Hypothalamus (tissue), 51 donors: ENCODE measurements around the gene DLG2.
"Not testable (repeated sequence)": the region's sequence is repeated elsewhere in the genome, so short reads cannot be mapped to it uniquely, and the experiment has no call there.

Experiments
- DNase-seq, 51 donors: peaks; one replicate each; lab custom pipeline; 2025; lab: John Stamatoyannopoulos, UW

Gene DLG2

DNA sequence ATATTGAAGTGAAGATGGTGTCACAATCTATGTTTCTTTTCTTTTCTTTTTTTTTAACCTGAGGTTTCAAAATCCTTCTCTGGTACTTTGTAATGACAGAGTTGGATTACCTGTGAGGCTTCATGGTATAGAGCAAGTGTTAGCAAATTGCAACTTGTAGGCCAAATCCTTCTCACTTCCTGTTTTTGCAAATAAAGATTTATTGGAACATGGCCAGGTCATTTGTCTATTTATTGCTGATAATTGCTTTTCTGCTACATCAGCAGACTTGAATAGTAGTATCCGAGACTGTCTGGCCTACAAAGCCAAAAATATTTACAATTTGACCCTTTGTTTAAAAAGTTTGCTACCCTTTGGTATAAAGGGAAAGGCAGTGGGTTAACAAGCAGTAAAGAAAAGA, 1281.5 kb downstream of the DLG2 start:
- DNase-seq: no peak

DNA sequence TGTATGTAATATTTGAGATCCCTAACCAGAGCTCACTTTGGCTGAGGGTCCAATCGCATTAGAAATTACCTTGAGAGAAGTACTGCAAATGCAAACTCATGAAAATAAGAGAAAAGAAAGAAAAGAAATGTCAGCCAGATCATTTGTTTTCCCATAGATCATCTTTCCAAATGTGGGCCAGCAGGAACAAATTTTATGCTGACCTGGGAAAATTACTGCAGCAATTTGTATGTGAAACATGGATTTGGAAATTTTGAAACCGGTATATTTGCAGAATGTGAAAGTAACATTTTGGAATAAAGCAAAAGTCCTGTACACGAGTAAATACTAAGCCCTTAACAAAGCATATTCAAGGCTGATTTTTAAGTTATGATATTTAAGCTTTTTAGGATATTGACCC, 1282.1 kb downstream of the DLG2 start:
- DNase-seq: no peak

DNA sequence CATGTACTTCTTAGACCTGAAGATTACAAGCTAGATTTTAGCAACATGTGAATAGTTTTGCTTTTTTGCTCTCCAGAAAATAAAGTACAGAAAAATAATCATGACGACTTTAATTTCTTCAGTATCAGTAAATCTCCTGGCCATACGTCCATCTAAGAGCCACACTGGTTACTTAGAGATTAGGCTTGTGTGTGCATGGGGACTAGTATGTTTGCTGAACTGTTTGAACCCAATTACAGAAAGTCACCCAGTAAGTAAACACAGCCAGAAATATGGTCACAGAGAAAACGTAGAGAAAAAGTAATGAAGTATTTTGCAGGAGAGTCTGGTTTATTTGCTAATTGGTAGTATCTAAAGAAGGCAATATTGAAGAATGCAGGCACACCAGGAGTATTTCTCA, 1287.3 kb downstream of the DLG2 start:
- DNase-seq: no peak

DNA sequence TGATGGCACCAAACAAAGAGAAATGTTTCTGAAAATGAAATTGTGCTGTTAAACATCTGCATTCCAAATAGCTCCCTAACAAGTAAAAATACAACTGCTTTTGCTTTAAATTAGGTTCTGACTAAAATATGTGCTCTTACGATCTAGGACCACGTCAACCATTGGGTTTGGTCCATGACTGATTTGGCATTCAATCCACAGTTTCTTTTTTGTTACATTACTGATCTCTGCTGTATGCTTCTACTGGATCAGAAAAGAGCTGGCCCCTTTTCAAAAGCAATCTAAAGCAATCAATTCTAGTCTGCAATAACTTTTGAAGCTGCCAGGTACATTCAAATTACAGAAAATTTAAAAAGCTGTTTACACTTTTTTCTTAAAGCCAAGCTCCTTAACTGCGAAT, 1293.9 kb downstream of the DLG2 start:
- no peak for DNase-seq

DNA sequence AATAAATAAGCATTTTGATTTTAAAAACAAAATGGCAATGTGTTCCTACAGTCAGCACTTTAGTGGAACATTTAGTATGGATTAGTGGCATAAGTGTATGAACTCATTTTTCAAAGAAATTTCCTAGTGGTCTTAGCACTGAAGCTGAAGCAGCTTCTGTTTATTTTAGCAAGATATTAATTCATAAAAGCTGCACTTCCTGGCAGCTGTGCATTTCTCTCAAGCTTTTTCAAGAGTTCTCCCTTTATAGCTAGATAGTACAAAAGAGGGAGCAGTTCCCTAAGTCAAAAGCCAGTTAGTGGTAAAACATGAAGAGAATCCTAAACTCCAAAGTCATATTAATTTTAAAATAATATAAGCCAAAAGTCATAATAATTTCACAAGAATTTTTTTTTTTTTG, 1304.9 kb downstream of the DLG2 start:
- DNase-seq: no peak

DNA sequence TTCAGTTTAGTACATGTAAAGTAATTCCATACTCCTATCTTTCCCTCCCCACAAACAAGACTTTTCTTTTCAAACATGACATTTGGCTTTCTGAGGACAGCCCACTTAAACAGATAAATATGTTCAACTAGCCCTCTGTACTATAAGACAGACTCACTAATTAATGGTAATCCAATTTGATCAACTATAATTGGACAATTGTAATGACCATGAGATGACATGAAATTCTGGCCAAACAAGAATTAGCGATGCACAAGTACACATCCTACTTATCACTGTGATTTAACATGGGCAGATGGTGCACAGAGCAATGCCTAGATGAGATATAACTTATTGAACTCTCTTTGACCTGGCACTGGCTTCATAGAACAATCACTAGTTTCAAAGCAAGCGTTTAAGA, 1307.3 kb downstream of the DLG2 start:
- no peak for DNase-seq

DNA sequence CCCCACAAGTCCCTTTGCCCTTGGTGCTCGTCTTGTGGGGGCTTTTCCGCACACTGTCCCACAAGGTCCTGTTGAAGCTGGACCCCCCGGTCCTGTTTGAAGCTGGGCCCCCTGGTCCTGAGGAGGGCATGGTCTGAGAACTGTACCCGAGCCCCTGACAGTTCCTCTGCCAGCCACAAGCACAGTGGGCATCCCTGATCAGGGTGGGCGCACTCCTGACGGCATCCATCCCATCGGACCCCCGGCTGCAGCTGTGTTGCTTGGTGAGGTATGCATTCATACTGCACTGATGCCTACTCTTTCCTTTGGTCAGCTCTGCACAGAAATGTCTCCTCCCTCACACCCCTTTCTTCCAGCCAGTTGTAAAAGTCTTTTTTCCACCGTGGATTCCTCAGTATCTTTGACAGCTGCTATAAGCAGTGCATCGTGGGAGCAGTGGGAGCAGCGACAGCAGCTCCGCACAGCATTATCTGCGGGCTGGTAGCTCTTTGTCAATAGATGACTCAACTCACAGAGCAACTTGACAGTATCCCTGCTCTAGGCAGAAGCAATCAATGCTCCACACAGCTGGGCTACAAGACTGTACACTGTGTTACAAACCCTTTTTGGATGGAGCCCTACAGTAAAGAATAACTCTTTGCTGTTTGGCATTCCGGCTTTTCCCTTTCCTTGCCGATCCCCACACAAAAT, 1310.1 kb downstream of the DLG2 start:
- DNase-seq: peak in 46 of 51 donors; percentile 3 to 87 (median 42)

DNA sequence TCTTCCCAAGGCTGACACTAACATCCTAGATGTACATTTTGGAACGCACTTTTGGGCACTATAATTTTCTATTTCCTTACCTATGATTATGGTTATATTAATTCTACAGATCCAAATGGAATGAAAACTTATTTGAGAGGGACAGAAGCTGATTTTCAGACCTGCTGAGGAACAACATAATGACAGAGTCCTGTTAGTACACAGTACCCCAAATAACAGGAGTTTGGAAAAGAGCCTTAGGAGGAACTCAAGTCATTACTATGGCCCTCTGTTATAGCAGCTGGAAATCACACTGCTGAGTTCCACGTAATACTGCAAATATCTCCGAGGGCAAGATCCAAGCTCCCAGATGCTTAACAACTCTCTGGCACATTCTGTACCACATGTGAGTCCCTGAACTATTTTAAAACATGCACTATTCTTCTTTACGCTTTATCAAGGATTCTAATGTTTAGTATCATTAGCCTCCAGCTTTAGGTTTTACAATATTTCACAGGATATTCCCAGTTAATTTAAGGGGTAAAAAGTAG, 1313.2 kb downstream of the DLG2 start:
- DNase-seq: peak in 1 of 51 donors; percentile 49

DNA sequence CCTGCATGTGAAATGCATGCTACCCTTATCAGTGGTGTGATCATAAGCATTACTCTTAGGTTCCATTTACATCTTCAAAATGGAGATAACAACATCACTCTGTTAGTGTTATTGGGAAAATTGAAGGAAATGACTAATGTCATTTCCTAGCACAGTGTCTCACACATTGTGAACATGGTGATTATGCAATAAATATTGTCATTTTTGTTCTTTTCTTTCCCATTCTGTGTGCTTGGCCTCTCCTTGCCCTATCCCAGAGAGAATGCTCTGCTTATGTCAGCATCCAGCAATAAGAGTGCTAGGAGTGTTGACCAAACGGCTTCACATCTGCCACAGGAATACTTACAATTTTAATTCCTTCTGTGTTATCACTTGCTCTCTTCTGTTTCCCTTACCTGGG, 1316.9 kb downstream of the DLG2 start:
- no peak for DNase-seq

DNA sequence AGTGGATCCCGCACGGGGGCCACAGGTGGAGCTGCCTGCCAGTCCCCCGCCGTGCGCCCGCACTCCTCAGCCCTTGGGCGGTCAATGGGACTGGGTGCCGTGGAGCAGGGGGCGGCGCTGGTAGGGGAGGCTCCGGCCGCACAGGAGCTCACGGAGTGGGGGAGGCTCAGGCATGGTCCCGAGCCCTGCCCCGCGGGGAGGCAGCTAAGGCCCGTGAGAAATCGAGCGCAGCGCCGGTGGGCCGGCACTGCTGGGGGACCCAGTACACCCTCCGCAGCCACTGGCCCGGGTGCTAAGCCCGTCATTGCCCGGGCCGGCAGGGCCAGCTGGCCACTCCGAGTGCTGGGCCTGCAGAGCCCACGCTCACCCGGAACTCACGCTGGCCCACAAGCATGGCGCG, 1318.7 kb downstream of the DLG2 start:
- DNase-seq: not testable (repeated sequence)

DNA sequence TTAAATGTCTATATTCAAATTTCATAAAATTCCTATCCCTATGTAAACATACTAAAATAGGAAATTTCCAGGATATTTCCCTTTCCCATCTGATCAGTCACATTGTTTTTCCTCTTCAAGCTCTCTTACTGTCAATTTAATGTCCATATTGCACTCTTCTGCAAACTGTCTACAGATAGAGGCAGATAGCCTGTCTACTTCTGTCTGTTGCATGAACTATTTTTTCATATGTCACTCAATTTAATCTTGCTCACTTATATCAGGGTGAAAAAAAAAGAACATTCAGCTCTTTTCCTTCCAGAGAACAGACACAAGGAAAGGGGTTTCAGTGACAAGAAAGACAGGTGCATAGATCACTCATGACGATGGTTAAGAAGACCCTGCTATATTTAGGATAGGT, 1327.1 kb downstream of the DLG2 start:
- DNase-seq: no peak

DNA sequence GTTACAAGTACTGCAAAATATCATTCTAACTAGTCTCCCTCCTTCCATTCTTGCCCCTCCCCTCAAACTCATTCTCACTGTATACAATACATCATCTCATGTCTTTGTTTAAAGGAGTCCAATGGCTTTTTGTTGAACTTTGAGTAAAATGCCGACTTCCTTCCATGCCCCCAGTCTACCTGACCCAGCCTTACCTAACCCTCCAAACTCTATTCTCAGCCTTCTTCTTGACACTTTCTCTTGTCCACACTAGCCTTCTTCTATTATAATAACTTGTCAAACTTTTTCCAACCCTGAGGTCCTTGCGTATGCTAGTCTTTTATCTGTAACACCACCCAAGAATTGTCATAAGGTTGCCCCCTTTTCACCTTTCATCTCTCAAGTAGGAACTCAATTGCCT, 1329.6 kb downstream of the DLG2 start:
- no peak for DNase-seq

DNA sequence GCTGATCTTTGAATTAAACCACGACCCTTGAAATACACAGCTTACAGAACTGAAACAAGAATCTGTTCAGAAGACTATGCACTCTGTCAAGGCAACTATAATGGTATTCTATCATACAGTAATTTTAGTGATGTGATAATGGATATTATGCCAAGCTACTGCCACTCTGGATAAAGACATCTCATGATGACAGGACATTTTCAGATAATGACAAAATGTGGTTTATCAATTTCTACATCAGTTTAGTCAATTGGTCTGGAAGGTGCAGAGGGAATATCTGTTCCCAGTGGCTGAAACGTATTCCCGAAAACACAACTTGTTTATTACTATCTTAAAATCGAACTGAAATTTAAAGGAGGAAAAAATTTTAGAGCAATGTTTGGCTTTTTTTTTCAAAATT, 1331.3 kb downstream of the DLG2 start:
- no peak for DNase-seq

DNA sequence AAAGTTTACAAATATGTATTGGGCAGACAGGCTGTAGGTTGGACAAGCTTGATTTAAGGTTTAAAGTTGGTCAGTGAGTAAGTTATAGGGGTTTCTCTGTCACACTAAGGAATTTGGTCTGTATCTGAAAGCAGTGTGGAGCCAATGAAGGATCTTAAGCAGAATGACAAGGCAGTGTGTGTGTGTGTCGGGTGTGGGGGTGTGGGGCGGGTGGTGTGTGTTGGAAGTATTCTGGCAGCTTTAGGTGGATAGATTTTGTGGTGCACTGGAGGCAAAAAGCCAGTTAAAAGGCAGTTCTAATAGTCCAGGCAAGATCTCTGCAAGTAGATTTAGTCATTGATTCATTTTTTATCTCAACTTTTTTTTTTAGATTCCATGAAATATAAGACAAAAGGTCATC, 1334.2 kb downstream of the DLG2 start:
- DNase-seq: no peak

DNA sequence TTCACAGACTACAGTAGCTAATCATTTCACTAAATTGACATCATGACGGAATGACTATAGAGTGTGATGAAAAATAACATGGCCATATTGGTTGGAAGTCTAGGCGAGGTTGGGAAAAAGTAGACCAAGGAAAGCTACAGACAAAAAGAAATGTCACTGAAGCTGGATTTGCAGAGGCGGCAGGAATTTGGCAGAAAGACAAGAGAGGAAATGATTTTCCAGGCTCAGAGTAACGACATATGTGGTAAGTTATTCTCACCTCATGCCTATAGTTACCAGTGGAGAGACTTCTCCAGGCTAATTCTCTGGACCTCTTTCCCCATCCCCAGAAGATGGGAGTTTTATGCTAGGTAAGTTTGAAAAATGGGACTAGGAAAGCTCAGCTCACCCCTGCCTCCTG, 1335.1 kb downstream of the DLG2 start:
- no peak for DNase-seq

DNA sequence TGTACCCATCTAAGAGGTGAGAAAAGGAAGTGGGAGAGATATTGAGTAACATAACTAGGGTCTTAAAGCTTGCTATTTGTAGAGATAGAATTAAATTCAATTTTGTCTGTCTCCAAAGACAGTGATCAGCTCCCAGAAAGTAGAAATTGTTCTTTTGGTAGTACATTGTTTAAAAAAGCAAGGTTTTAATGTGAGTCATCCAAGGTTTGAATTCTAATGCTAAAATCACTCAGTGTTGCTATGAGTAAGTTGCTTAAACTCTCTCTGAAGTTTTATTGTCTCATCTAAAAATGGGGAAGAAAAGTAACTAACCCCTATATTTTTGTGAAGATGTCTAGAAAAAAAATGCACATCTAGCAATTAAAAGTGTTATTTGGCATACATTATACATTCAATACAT, 1336.5 kb downstream of the DLG2 start:
- DNase-seq: no peak

DNA sequence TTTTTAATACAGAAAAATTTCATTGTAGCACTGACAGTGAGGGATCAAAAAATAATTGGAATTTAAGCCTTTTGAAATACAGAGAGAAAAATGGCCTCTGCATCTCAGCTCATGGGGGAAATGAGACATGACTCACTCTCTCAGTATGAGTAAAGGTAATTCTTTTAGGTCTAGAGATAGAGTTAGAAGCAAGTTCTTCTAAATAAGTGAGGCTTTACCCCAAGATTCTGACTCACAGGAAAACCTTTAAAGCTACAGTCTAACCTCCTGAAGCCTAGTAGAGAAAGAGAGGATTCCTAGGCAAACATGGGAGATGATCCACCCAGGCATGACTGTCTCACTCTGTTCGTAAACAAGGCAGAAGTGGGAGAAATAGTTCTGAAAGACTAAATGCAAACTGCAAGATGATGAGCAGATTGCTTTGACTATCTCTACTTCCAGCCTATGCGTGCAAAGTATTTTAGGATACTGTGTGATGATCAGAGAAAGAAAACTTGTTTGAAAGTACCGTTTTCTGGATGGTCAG, 1337.7 kb downstream of the DLG2 start:
- no peak for DNase-seq

DNA sequence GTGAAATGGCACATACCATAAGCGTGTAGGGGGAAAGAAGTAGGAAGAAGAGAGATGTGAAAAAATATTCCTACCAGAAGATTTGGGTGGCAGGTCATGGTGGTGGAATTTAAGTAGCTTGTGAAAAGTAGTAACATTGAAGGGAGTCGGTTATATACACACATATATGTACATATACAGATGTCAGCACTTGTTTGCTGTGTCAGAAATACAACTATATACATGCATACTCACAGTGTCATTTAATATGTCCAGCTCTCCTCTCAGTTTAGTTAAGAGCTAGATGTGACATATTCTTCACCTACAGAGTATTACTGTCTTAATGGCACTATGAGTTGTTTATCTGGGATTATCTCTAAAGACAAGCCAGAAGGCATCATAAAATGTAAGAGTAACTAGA, 1353.6 kb downstream of the DLG2 start:
- no peak for DNase-seq

DNA sequence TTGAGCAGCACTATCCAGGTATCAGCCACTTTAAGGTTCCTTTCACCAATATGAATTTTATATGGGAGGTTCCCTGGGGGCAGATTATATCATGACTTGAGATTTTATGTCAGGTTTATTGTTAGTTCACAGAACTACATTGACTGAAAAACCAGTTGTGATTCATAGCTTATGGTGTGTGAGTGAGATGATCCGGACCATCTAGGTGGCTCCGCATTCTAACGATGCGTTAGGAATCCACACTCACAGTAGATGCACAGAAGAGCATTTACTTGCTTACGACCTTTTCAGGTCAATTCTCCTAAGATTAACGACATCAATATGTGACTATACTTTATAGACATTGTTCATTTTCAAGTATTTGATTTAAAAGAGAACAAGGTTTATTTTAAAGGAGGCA, 1356.7 kb downstream of the DLG2 start:
- no peak for DNase-seq

DNA sequence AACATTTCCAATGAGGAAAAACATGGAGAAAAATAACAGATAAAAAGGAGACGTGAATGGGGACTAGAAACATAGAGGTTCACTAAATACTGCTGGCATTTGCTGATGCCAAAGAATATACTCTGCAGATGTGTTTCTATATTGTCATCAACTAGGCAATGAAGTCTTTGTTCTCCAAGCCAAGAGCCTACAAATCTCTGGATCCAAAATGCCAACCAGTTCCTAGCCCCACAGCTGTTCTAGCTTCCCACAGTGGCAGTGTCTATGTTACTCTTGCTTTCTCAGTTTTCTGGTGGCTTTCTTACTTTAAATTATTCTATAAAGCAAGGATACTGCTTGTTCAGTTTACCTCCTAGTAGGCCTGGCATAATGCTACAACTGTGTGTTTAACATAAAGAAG, 1363.1 kb downstream of the DLG2 start:
- peak in 26 of 51 donors; percentile 1 to 79 (median 28) for DNase-seq

DNA sequence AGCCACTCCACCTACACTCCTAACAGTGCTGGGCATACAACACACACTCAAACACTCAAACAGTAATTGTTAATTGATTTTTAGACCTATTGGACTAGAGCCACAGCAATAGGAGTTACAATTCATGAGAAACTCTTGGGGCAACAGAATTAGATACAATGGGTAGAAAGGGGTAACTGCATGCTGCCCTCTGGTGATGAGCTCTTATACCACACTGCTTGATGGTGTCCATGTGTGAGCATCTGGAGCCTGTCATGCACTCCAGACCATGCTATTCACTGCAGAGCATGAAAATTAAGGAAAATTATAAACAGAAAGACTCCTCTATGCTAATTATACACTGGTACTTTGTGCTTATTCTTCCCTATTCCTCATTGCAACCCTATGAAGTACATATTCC, 1365.4 kb downstream of the DLG2 start:
- DNase-seq: peak in 2 of 51 donors; percentile 3 to 15

DNA sequence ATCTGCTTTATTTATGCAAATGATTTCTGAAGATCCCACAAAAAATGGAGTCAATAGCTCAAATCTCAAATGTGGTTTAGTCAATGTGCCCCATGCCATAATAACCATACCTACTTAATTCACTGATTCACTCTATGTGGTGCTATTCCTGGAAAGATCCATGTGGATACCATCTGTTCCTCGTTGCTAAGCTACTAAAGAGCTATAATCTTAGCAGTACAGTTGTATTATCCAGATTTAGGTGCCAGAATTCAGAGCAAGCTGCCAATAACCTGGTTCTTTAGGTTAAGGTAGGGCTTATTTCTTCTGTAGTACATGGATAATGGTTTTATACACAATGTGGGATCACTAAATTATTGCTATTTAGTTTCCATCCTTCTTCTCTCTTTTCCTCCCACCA, 1366.3 kb downstream of the DLG2 start:
- no peak for DNase-seq

DNA sequence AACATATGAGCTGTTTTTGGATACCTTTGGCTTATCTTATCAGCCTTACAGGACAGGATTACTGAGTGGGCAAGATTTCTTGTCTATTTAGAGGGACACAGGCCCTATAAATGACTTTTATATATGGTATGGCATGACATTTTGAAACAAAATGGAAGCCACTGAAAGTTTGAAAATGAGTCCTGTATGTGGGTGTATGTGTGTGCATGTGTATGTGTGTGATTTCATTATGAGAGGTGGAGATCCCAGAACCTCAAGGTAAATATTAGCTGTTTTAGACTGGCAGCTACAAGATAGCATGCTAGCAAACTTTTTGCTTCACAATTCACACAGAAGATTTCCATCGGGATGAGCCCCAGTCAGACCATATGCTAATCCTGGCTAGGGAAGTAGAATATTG, 1370.5 kb downstream of the DLG2 start:
- DNase-seq: no peak
